RWPE1 (cell line): ENCODE data around the gene ARID1B.
A peak's percentile ranks its signal among the peaks of the same experiment; 100 is the strongest.
"Not testable (repeated sequence)": the region's sequence is repeated elsewhere in the genome, so short reads cannot be mapped to it uniquely, and the experiment has no call there.

Experiments
- CTCF ChIA-PET: fragments of 350-600 bp; sonication (Branson Sonifier 250); formaldehyde crosslinking; extraction: SDS; loops from one replicate; lab custom pipeline; 2021; lab: Yijun Ruan, JAX
- POLR2A ChIA-PET: fragments of 400-600 bp; formaldehyde crosslinking; extraction: SDS; loops from one replicate; lab custom pipeline; 2020; ENCODE audit warnings: antibody characterized with exemption; ENCODE audit not compliant: low non-redundant PET; lab: Yijun Ruan, JAX
- DNase-seq: peaks from one replicate; pipeline ENCODE4 v3.0.0; 2012; ENCODE audit warnings: low spot score
- H3K27ac ChIP-seq: fragments of 450-650 bp; 2 replicates; pipeline ENCODE4 v1.5.1; 2017
- TF ChIP-seq, protein P1 (sequence below): fragments of 450-650 bp; conservative IDR thresholded peaks from 2 replicates; pipeline ENCODE4 v1.5.1; 2017; ENCODE audit warnings: low read depth, mild to moderate bottlenecking

Gene ARID1B

DNA sequence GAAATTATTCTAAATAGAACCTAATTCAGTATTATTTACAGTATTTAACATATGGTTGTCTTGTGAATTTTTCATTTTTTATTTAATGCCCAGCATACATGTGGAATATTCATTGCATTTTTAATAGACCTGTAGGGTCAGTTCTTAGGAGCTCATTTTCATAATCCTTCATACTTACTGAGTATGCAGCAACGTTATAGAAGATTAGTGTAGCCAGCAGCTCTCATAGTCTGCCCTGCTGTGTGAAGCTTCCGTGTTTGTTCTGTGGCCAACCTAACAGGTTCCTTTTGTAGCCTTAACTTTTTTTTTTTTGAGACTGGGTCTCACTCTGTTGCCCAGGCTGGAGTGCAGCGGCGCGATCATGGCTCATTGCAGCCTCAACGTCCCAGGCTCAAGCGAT, 261.4 kb downstream of the ARID1B start:
- DNase-seq, result no peak
- H3K27ac ChIP-seq, result no peak overlapping the region
- TF ChIP-seq, protein P1, sequence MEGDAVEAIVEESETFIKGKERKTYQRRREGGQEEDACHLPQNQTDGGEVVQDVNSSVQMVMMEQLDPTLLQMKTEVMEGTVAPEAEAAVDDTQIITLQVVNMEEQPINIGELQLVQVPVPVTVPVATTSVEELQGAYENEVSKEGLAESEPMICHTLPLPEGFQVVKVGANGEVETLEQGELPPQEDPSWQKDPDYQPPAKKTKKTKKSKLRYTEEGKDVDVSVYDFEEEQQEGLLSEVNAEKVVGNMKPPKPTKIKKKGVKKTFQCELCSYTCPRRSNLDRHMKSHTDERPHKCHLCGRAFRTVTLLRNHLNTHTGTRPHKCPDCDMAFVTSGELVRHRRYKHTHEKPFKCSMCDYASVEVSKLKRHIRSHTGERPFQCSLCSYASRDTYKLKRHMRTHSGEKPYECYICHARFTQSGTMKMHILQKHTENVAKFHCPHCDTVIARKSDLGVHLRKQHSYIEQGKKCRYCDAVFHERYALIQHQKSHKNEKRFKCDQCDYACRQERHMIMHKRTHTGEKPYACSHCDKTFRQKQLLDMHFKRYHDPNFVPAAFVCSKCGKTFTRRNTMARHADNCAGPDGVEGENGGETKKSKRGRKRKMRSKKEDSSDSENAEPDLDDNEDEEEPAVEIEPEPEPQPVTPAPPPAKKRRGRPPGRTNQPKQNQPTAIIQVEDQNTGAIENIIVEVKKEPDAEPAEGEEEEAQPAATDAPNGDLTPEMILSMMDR, result no peak
- ChIA-PET CTCF (no interaction called here), POLR2A (no interaction called here)

DNA sequence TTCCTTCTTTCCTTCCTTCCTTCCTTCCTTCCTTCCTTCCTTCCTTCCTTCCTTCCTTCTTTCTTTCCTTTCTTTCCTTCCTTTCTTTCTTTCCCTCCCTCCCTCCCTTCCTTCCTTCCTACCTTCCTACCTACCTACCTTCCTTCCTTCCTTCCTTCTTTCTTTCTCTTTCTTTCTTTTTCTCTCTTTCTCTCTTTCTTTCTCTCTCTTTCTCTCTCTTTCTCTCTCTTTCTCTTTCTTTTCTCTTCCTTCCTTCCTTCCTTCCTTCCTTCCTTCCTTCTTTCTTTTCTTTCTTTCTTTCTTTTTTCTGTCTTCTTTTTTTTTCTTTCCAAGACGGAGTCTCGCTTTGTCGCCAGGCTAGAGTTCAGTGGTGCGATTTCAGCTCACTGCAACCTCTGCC, 262.5 kb downstream of the ARID1B start:
- DNase-seq, H3K27ac ChIP-seq, POLR2A ChIA-PET: not testable (repeated sequence)
- CTCF ChIA-PET, result interaction anchor here (0.6 kb wide), 1 partner anchor 110 kb away, joined by 7 read pairs; no protein-coding TSS in a partner anchor

DNA sequence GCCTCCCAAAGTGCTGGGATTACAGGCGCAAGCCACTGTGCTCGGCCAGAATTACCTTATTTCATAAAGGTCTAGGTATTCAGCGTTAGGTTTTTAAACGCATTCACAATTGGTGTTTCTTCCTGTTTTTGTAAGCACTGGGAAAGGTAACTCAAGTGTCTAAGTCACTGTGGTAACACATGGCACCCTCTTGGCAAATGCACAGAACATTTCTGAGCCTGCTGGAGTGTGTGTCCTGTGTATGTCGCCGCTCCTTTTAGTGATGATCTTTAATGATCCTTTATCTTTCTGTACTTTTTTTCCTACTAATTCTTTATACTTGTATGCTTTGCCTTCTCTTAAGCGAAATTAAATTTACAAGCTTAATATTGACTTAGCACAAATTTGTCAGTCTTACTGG, 263.0 kb downstream of the ARID1B start:
- TF ChIP-seq, protein P1, result no peak
- POLR2A ChIA-PET, result no interaction called here
- no peak overlapping the region for H3K27ac ChIP-seq
- DNase-seq, result no peak
- CTCF ChIA-PET, result interaction anchor here (0.6 kb wide), 1 partner anchor 110 kb away, joined by 7 read pairs; no protein-coding TSS in a partner anchor

DNA sequence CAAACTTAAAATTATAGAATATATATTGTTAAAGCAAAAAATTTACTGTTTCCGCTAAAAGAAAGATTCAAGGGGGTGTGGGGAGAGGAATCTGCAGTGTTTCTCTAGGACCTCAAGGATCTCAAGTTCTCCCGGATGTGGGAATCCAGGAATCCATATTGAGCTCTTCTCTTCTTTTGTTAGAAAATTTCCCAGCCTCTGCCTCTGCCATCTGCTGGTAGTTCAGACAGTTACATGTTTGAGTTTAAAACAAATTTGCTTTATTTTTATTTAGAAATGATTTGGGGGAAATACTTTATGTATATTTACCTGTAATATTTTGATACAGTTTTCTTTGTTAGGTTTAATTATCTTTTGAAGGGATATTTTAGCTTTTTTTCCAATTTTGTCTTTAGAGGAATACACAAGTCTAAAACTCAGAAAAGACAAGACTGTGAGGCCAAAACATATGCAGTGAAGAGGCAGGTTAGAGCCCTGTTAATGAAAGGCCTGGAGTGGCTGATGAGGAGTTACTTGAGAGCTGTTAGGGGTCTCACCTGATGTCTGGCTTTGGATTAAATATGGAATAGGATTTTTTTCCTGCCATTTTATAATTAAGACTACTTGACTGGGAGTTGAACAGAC, 268.8 kb downstream of the ARID1B start:
- CTCF ChIA-PET, result interaction anchor here (0.6 to 2.2 kb wide), 10 partner anchors 10 to 909 kb away, joined by 3 to 8 read pairs (median 3); no protein-coding TSS in a partner anchor
- no peak overlapping the region for H3K27ac ChIP-seq
- DNase-seq, result peak; percentile 55
- POLR2A ChIA-PET, result no interaction called here
- TF ChIP-seq, protein P1, result peak; percentile 58

DNA sequence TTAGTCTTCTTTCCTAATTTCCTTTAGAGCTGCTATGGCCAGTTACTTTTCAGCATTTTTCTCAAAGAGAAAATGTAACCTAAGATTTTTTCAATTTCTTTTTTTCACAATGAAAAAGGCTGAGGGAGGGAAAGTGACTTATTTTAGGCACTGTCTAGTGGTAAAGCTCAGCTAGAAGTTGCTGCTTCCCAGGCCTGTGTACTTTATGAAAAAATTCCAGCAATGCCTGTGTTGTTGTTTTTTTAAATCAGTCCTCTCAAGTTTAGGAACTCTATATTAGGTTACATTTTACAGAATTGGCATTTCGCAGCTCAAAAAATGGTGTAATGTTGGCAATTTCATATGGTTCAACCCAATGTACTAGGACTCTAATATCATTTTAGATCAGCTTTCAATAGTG, 269.6 kb downstream of the ARID1B start:
- H3K27ac ChIP-seq, result no peak overlapping the region
- POLR2A ChIA-PET, result no interaction called here
- CTCF ChIA-PET, result interaction anchor here (0.9 to 2.2 kb wide), 4 partner anchors 12 to 42 kb away, joined by 3 to 8 read pairs (median 3); no protein-coding TSS in a partner anchor
- TF ChIP-seq, protein P1, result no peak
- DNase-seq, result no peak

DNA sequence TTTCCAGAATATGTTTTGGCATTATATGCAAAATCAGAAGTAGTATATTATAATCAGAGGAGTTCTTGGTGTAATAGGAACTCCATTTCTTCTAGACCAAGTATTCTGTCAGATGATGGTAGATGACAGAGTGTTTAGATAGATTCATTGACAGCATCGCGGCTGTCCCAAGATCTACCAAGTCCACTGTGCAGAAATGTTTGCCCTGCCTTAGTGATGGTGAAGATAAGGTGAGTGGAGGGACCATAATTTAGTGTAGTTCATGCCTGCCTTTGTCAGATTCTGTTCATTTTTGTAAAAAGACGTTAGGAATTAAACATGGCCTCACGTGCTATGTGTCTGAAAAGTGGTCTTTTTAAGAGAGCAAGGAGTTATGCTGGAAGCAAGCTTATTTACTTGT, 270.1 kb downstream of the ARID1B start:
- ChIA-PET POLR2A (no interaction called here), CTCF (no interaction called here)
- no peak for DNase-seq
- H3K27ac ChIP-seq, result no peak overlapping the region
- TF ChIP-seq, protein P1, result no peak

DNA sequence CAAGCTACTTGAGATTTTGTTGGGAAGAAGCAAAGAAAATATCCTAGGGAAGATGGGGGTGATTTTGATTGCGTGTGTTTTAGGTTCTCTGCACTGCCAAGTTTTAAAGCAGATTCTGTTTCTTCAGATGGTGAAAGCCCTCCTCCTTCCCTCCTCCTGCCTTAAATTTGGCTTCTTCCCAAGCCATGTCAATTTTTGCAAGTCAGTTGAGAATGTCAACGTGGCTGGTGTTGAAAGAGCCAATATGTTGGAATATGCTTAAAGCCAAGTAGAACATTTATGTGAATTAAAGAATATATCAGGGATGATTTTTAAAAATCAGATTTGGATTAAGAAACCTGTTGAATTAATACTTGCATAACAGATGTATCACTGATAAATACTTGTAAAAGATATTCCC, 270.8 kb downstream of the ARID1B start:
- DNase-seq, result no peak
- no peak overlapping the region for H3K27ac ChIP-seq
- TF ChIP-seq, protein P1, result no peak
- POLR2A ChIA-PET, result no interaction called here
- CTCF ChIA-PET, result no interaction called here
